Gastroesophageal sphincter (tissue), 4 donors: ENCODE results near the gene OTOGL. TPM values are rescaled to one million over a fixed set of nuclear protein-coding genes. Genes with fewer than 3 reads are reported as not detected.

Experiments
- ATAC-seq: fragments of 150-250 bp; one replicate; pipeline ENCODE4 v1.9.1; 2016; ENCODE audit warnings: mild to moderate bottlenecking, moderate library complexity
- H3K27ac ChIP-seq, 4 donors: fragments of 200-600 bp; sonication (generic) in 3 of 4; 1 replicate in 3 of 4; 2 replicates in 1 of 4; pipeline ENCODE4 v1.5.1; 2016 to 2019
- H3K27me3 ChIP-seq: fragments of 200-600 bp; sonication (generic); one replicate; pipeline ENCODE4 v1.5.1; 2019
- H3K36me3 ChIP-seq, 2 donors: fragments of 200-600 bp; sonication (generic); one replicate each; pipeline ENCODE4 v1.5.1; 2019; ENCODE audit warnings: control low read depth in 1 of 2
- H3K4me1 ChIP-seq, 3 donors: fragments of 200-600 bp; sonication (generic); 1 replicate in 2 of 3; 2 replicates in 1 of 3; pipeline ENCODE4 v1.5.1; 2016 to 2019; ENCODE audit warnings: control low read depth in 2 of 3
- H3K4me3 ChIP-seq, 2 donors: fragments of 200-600 bp; sonication (generic); one replicate each; pipeline ENCODE4 v1.5.1; 2019; ENCODE audit warnings: mild to moderate bottlenecking in 1 of 2, moderate library complexity in 1 of 2
- H3K9me3 ChIP-seq, 3 donors: fragments of 200-600 bp; sonication (generic); one replicate each; pipeline ENCODE4 v1.5.1; 2017 to 2019; ENCODE audit warnings: control low read depth in 2 of 3
- CTCF ChIP-seq, 4 experiments: fragments of 200-600 bp in 2 of 4; fragments of 450-650 bp in 2 of 4; sonication (generic) in 1 of 4; IDR thresholded peaks; one replicate each; pipeline ENCODE4 v1.5.1; 2017 to 2019; ENCODE audit warnings: antibody characterized with exemption in 4 of 4, mild to moderate bottlenecking in 2 of 4, moderate library complexity in 2 of 4
- EP300 ChIP-seq: sonication (generic); formaldehyde crosslinking; IDR thresholded peaks from one replicate; pipeline ENCODE4 v1.6.1; 2017; ENCODE audit warnings: antibody characterized with exemption, mild to moderate bottlenecking
- POLR2A ChIP-seq, 2 donors: fragments of 450-650 bp; IDR thresholded peaks; one replicate each; pipeline ENCODE4 v1.6.1; 2017; ENCODE audit warnings: antibody characterized with exemption in 2 of 2, mild to moderate bottlenecking in 2 of 2, moderate library complexity in 1 of 2
- POLR2AphosphoS5 ChIP-seq: sonication (generic); formaldehyde crosslinking; IDR thresholded peaks from one replicate; pipeline ENCODE4 v1.6.1; 2017; ENCODE audit warnings: antibody characterized with exemption
- WGBS, 2 donors: methylation state at CpG; one replicate each; pipeline ENCODE4 v1.1.5; 2018; ENCODE audit warnings: low coverage in 1 of 2; 5-methylcytosine and 5-hydroxymethylcytosine counted together
- total RNA-seq, 4 donors: library from RNA; depleted of rRNA; stranded (reverse); fragments of >200 nt; gene quantifications; one replicate each; pipeline ENCODE4 v1.1.0, GENCODE V29; 2016

OTOGL gene
- total RNA-seq, 4 donors from 2014 or later: 0.47 to 1.7 (median 1.4) TPM

GRCh38 chr12:80282226-80282625 lies 182.9 kb downstream of the OTOGL start:
- Histone ChIP-seq H3K4me1 (no peaks in the 10 kb centered on the region), H3K27ac (no peak overlapping the region), H3K9me3 (no peaks in the 10 kb centered on the region), H3K36me3 (no peaks in the 10 kb centered on the region), H3K4me3 (no peak overlapping the region), H3K27me3 (no peaks in the 10 kb centered on the region)
- TF ChIP-seq CTCF (IDR thresholded peaks at IDR 0.05) (no peak), EP300 (no peak), POLR2A (IDR thresholded peaks at IDR 0.05) (no peak), POLR2AphosphoS5 (no peak)
- no peak for ATAC-seq
- WGBS, 2 donors: 79 to 87% methylated on average over 4 of the region's 4 CpGs

DNA sequence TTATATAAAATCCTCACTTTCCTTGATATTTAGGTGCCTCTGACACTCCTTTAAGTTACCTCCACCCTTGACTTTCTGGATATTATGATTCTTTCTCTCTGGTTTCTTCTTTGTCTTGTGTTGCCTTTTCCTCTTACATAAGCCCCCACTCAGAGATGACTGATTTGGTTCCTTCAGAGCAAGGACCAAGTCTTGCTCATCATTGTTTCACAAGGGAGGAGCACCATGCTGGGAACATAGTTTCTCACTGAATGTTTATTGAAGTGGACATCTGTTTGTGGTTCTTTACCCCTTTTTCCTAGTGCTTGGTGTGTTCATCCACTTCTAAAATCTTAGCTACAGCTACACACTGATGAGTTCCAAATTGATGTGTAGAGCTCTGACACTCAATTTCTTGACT lies 183.4 kb downstream of the OTOGL start:
- Histone ChIP-seq H3K4me1 (no peaks in the 10 kb centered on the region), H3K4me3 (no peak overlapping the region), H3K9me3 (no peaks in the 10 kb centered on the region), H3K27me3 (no peaks in the 10 kb centered on the region), H3K27ac (no peak overlapping the region), H3K36me3 (no peaks in the 10 kb centered on the region)
- no peak for TF ChIP-seq POLR2AphosphoS5
- TF ChIP-seq POLR2A (IDR thresholded peaks at IDR 0.05): no peak
- TF ChIP-seq CTCF (IDR thresholded peaks at IDR 0.05): no peak
- no peak for TF ChIP-seq EP300
- no peak for ATAC-seq

DNA sequence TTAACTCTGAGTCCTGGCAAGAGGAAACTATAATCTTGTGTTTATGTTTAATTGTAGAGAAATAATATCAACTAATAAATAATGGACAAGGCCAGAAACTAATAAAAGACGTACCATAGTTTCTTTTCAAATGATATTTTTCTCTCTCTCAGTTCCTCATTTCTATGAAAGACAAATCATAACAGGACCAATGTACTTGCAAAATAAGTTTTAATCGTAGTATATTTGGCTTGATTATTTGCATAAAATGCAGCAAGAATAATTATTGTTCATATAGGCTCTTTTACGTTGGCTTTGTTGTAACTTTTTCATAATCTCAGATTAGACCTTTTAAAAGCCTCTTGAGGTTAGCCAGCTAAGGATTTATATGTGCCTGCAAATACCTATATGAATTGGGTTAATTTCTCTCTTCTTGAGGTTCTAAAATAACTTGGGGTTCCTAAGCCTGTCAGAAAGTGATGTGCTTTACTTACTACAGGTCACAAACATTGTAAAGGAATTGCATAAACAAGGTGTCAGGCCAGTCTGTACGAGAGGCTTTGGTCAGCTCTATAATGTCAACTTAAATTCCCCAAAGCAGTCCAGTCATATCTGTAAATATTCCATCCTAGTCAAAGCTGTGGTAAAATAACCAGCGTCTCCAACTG lies 191.9 kb downstream of the OTOGL start:
- Histone ChIP-seq H3K4me3 (no peak overlapping the region), H3K9me3 (no peaks in the 10 kb centered on the region), H3K4me1 (no peaks in the 10 kb centered on the region), H3K27me3 (no peaks in the 10 kb centered on the region), H3K27ac (no peak overlapping the region), H3K36me3 (no peaks in the 10 kb centered on the region)
- ATAC-seq: no peak
- TF ChIP-seq POLR2AphosphoS5: no peak
- no peak for TF ChIP-seq CTCF (IDR thresholded peaks at IDR 0.05)
- TF ChIP-seq POLR2A (IDR thresholded peaks at IDR 0.05): no peak
- TF ChIP-seq EP300: no peak
- 45 to 57% methylated on average over 5 of the region's 5 CpGs for WGBS, 2 donors

DNA sequence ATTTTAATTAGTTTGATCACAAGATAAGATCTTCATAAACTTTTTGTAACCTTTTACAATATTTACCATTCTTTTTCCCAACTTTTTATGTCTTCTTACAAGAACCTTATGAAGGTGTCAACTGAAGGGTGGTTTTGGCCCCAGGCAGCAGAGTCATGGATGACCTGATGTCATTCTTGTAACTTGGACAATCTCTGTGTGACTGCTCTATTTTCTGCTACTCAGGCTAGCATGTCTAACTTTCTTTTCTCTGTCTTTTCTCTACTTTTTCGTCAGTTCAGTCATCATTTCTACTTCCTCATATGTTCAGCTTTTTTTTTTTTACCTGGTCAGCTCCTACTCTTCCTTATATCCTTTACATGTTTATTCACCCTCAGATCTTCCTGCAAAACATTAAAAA lies 194.0 kb downstream of the OTOGL start:
- no peaks in the 10 kb centered on the region for H3K9me3 ChIP-seq
- H3K4me3 ChIP-seq: no peak overlapping the region
- no peaks in the 10 kb centered on the region for H3K36me3 ChIP-seq
- H3K27ac ChIP-seq: no peak overlapping the region
- no peaks in the 10 kb centered on the region for H3K27me3 ChIP-seq
- 67% methylated on average over 1 of the region's 1 CpG; no CpG with 5 or more reads in 1 of the 2 donors for WGBS, 2 donors
- TF ChIP-seq CTCF (IDR thresholded peaks at IDR 0.05): no peak
- TF ChIP-seq EP300: no peak
- TF ChIP-seq POLR2A (IDR thresholded peaks at IDR 0.05): no peak
- TF ChIP-seq POLR2AphosphoS5: no peak
- H3K4me1 ChIP-seq: no peaks in the 10 kb centered on the region
- no peak for ATAC-seq

DNA sequence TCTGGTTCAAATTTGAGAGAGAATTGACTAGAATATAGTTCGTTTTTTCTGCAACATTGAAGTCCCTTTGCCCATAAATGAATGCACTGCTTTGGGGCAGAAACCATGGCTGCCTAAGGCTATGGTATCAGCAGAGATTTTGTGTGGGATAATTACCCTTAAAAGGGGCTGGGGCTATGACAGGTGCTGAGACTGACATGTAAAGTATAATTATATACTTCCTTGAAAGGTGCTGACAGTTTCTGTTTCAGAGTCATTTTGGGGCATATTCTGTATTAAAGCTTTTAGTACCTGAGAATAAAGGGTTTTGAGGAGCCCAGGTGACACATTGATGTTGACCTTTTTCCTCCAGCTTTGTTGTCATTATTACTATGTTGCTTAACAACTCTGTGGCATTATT lies 194.4 kb downstream of the OTOGL start:
- no peaks in the 10 kb centered on the region for H3K4me1 ChIP-seq
- WGBS, 2 donors: 67 to 75% methylated on average over 1 of the region's 1 CpG
- no peaks in the 10 kb centered on the region for H3K36me3 ChIP-seq
- TF ChIP-seq CTCF (IDR thresholded peaks at IDR 0.05) (no peak), EP300 (no peak), POLR2AphosphoS5 (no peak), POLR2A (IDR thresholded peaks at IDR 0.05) (no peak)
- H3K27me3 ChIP-seq: no peaks in the 10 kb centered on the region
- ATAC-seq: no peak
- H3K4me3 ChIP-seq: no peak overlapping the region
- H3K27ac ChIP-seq: no peak overlapping the region
- H3K9me3 ChIP-seq: no peaks in the 10 kb centered on the region
